IMR-90 (cell line): ENCODE measurements around the gene RERE.

ENCODE experiments used
- BHLHE40 ChIP-seq: fragments of 150-350 bp; IDR thresholded peaks from 2 replicates; pipeline ENCODE4 v1.6.1; 2016; ENCODE audit warnings: mild to moderate bottlenecking, low read depth, low read length
- CEBPB ChIP-seq: IDR thresholded peaks from 2 replicates; pipeline ENCODE4 v1.6.1; 2012; ENCODE audit warnings: low read depth, low read length, improper control_type of control experiment
- CHD1 ChIP-seq: IDR thresholded peaks from 2 replicates; pipeline ENCODE4 v1.6.1; 2012; ENCODE audit warnings: low read depth, low read length, improper control_type of control experiment
- CTCF ChIP-seq: conservative IDR thresholded peaks from 2 replicates; pipeline ENCODE4 v1.5.1; 2012; ENCODE audit warnings: mild to moderate bottlenecking, low read depth, low read length, improper control_type of control experiment
- ELK1 ChIP-seq: fragments of 150-350 bp; IDR thresholded peaks from 2 replicates; pipeline ENCODE4 v1.6.1; 2016; ENCODE audit warnings: low read depth, mild to moderate bottlenecking, low read length, moderate library complexity, borderline replicate concordance
- MAFK ChIP-seq: IDR thresholded peaks from 2 replicates; pipeline ENCODE4 v1.6.1; 2012; ENCODE audit warnings: low read depth, low read length, improper control_type of control experiment
- MAZ ChIP-seq: IDR thresholded peaks from 2 replicates; pipeline ENCODE4 v1.6.1; 2012; ENCODE audit warnings: low read depth, mild to moderate bottlenecking, low read length, improper control_type of control experiment, moderate library complexity, borderline replicate concordance
- MXI1 ChIP-seq: IDR thresholded peaks from 2 replicates; pipeline ENCODE4 v1.6.1; 2012; ENCODE audit warnings: low read depth, mild to moderate bottlenecking, low read length, moderate library complexity, borderline replicate concordance
- NFE2L2 ChIP-seq: fragments of 150-350 bp; IDR thresholded peaks from 2 replicates; pipeline ENCODE4 v1.6.1; 2016; ENCODE audit warnings: low read depth, mild to moderate bottlenecking, low read length
- POLR2A ChIP-seq: IDR thresholded peaks from 2 replicates; pipeline ENCODE4 v1.6.1; 2012; ENCODE audit warnings: mild to moderate bottlenecking, low read depth, low read length
- RAD21 ChIP-seq: IDR thresholded peaks from 2 replicates; pipeline ENCODE4 v1.6.1; 2012; ENCODE audit warnings: low read length, improper control_type of control experiment
- RCOR1 ChIP-seq: IDR thresholded peaks from 2 replicates; pipeline ENCODE4 v1.6.1; 2012; ENCODE audit warnings: mild to moderate bottlenecking, low read length, improper control_type of control experiment; ENCODE audit not compliant: insufficient replicate concordance
- USF2 ChIP-seq: fragments of 150-350 bp; IDR thresholded peaks from 2 replicates; pipeline ENCODE4 v1.6.1; 2017; ENCODE audit warnings: mild to moderate bottlenecking, antibody characterized with exemption, low read length, low read depth

GRCh38 chr1:8338526-8339202 is 478.8 kb downstream of the RERE start:
- no peak for TF ChIP-seq CTCF
- no peak for TF ChIP-seq CEBPB
- TF ChIP-seq POLR2A, result no peak
- no peak for TF ChIP-seq MAFK
- TF ChIP-seq MXI1, result no peak
- TF ChIP-seq ELK1, result no peak
- TF ChIP-seq RCOR1, result no peak
- TF ChIP-seq CHD1, result no peak
- no peak for TF ChIP-seq NFE2L2
- TF ChIP-seq MAZ, result no peak
- TF ChIP-seq RAD21, result no peak
- no peak for TF ChIP-seq BHLHE40
- TF ChIP-seq USF2, result no peak
